ENCODE data around the gene LGALS9B. TPM values are rescaled to one million over a fixed set of nuclear protein-coding genes. Genes with fewer than 3 reads are reported as not detected.
"Not testable (repeated sequence)": the region's sequence is repeated elsewhere in the genome, so short reads cannot be mapped to it uniquely, and the experiment has no call there.

Gene LGALS9B
- total and polyA plus RNA-seq, 2 donors (not counting 3 experiments of a cell fraction or from before 2014, with no cell fraction given) = not detected

- CTCF ChIA-PET; H3K9ac ChIP-seq (replicated peaks; ENCODE audit: extremely low read depth, insufficient read depth, low read length); DNase-seq (ENCODE audit: low read depth, low spot score); H4K20me1 ChIP-seq (replicated peaks; ENCODE audit: control insufficient read depth, extremely low read depth, insufficient read depth, low read length); H3K4me1 ChIP-seq (ENCODE audit: control insufficient read depth, extremely low read depth, insufficient read depth, low read length); dilution Hi-C loops (cut with MboI; ENCODE audit: extremely low pct_ligation_motif_present, low sequenced_read_pairs); POLR2A ChIA-PET; H2AFZ ChIP-seq (ENCODE audit: low read depth, low read length); BruUV-seq (replicated peaks); FAIRE-seq; H3K79me2 ChIP-seq (ENCODE audit: control insufficient read depth, insufficient read depth, low read length); H3K9me3 ChIP-seq (replicated peaks; ENCODE audit: control insufficient read depth, insufficient read depth, low read length); H3K36me3 ChIP-seq (ENCODE audit: control insufficient read depth in 2 of 2, extremely low read depth in 1 of 2, insufficient read depth in 2 of 2, low read length in 2 of 2); H3K4me2 ChIP-seq (ENCODE audit: insufficient read depth, low read length); H3K4me3 ChIP-seq (replicated peaks in 1 of 3; ENCODE audit: insufficient read depth in 1 of 3, low read depth in 1 of 3, low read length in 3 of 3); H3K27me3 ChIP-seq (ENCODE audit: control insufficient read depth in 2 of 2, insufficient read depth in 2 of 2, low read length in 2 of 2); H3K27ac ChIP-seq (ENCODE audit: insufficient read depth, low read depth, low read length); intact Hi-C loops (cut with micrococcal nuclease); H3K9me1 ChIP-seq (replicated peaks; ENCODE audit: control insufficient read depth, extremely low read depth, insufficient read depth, low read length): not testable (repeated sequence)
Observed at GRCh38 chr17:20446895-20447294, 20.4 kb downstream of the LGALS9B start.

DNA sequence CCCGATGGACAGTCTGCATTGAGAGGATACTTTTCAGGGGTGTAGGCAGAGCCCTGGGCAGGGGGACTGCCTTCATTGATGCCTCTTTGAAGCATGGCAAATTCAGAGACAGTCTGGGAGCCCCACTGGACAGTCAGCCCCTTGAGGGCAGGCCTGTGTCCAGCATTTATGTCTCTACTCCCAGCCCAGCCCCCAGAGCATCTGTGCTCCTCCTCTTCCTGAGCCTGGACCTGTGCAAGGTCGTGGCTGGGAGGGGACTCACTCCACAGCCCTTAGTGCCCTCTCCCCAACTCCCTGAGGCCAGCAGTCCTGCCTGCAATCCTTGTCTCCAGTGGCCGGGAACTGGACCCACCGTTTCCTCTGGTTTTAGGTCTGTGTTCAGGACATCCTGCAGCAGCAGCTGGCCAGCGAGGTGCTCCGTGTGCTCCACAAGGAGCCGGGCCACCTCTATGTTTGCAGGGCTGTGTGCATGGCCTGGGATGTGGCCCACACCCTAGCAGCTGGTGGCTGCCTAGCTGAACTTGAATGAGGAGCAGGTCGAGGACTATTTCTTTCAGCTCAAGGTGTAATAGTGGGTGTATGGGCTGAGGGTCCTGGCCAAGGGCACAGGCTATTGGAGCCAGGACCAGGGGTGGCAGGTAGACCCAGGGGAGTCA, 22.6 kb downstream of the LGALS9B start:
- H3K9ac ChIP-seq (replicated peaks; ENCODE audit: extremely low read depth, insufficient read depth, low read length); H3K4me2 ChIP-seq (ENCODE audit: insufficient read depth, low read length); FAIRE-seq; BruUV-seq (replicated peaks); dilution Hi-C loops (cut with MboI; ENCODE audit: extremely low pct_ligation_motif_present, low sequenced_read_pairs); DNase-seq (ENCODE audit: low read depth, low spot score); H3K4me3 ChIP-seq (replicated peaks in 1 of 3; ENCODE audit: insufficient read depth in 1 of 3, low read depth in 1 of 3, low read length in 3 of 3); H2AFZ ChIP-seq (ENCODE audit: low read depth, low read length); CTCF ChIA-PET; H3K4me1 ChIP-seq (ENCODE audit: control insufficient read depth, extremely low read depth, insufficient read depth, low read length); POLR2A ChIA-PET; H3K9me1 ChIP-seq (replicated peaks; ENCODE audit: control insufficient read depth, extremely low read depth, insufficient read depth, low read length); H3K9me3 ChIP-seq (replicated peaks; ENCODE audit: control insufficient read depth, insufficient read depth, low read length); intact Hi-C loops (cut with micrococcal nuclease); H3K36me3 ChIP-seq (ENCODE audit: control insufficient read depth in 2 of 2, extremely low read depth in 1 of 2, insufficient read depth in 2 of 2, low read length in 2 of 2); H4K20me1 ChIP-seq (replicated peaks; ENCODE audit: control insufficient read depth, extremely low read depth, insufficient read depth, low read length); H3K79me2 ChIP-seq (ENCODE audit: control insufficient read depth, insufficient read depth, low read length); H3K27ac ChIP-seq (ENCODE audit: insufficient read depth, low read depth, low read length); H3K27me3 ChIP-seq (ENCODE audit: control insufficient read depth in 2 of 2, insufficient read depth in 2 of 2, low read length in 2 of 2): not testable (repeated sequence)

DNA sequence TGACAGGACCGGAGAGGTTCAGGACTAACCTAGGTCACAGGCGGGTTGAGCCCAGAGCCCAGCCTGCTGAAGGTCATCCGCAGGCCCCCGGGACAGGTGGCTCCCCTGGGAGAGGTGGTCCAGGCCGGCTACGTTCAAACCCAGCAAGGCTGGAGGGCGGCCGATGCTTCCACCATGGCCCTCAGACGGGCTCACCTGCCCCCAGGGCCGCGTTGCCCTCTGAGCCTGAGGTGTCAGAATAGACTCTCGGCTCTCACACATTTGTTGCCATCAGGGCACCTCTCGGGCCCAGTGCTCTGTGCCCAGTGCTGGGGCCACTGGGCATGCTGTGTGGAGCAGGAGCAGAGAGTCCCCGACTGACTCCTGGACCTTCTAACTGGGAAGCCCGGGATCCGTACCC, 23.2 kb downstream of the LGALS9B start:
- H4K20me1 ChIP-seq (replicated peaks; ENCODE audit: control insufficient read depth, extremely low read depth, insufficient read depth, low read length); H3K36me3 ChIP-seq (ENCODE audit: control insufficient read depth in 2 of 2, extremely low read depth in 1 of 2, insufficient read depth in 2 of 2, low read length in 2 of 2); dilution Hi-C loops (cut with MboI; ENCODE audit: extremely low pct_ligation_motif_present, low sequenced_read_pairs); H3K4me3 ChIP-seq (replicated peaks in 1 of 3; ENCODE audit: insufficient read depth in 1 of 3, low read depth in 1 of 3, low read length in 3 of 3); DNase-seq (ENCODE audit: low read depth, low spot score); H3K79me2 ChIP-seq (ENCODE audit: control insufficient read depth, insufficient read depth, low read length); BruUV-seq (replicated peaks); POLR2A ChIA-PET; H2AFZ ChIP-seq (ENCODE audit: low read depth, low read length); intact Hi-C loops (cut with micrococcal nuclease); H3K27me3 ChIP-seq (ENCODE audit: control insufficient read depth in 2 of 2, insufficient read depth in 2 of 2, low read length in 2 of 2); FAIRE-seq; H3K9me1 ChIP-seq (replicated peaks; ENCODE audit: control insufficient read depth, extremely low read depth, insufficient read depth, low read length); H3K9ac ChIP-seq (replicated peaks; ENCODE audit: extremely low read depth, insufficient read depth, low read length); H3K9me3 ChIP-seq (replicated peaks; ENCODE audit: control insufficient read depth, insufficient read depth, low read length); H3K27ac ChIP-seq (ENCODE audit: insufficient read depth, low read depth, low read length); H3K4me1 ChIP-seq (ENCODE audit: control insufficient read depth, extremely low read depth, insufficient read depth, low read length); H3K4me2 ChIP-seq (ENCODE audit: insufficient read depth, low read length); CTCF ChIA-PET: not testable (repeated sequence)

DNA sequence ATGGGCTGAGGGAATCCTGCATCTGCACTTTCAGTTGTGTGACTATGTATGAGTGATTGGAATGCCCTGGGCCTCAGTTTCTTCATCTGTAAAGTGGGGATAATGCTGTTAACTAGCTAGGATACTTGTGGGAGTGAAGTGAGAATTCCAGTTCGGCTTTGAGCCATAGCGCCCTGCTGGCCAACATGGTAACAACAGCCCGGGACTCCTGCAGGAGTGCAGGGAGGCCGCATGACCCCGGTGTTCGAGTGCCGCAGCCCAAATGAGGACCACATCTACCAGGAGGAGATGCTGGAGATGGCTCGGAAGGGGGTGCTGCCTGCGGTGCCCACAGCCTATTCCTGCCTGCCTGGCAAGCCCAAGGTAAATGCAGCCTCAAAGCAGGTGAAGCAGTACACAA, 23.7 kb downstream of the LGALS9B start:
- H3K4me2 ChIP-seq (ENCODE audit: insufficient read depth, low read length); H3K9ac ChIP-seq (replicated peaks; ENCODE audit: extremely low read depth, insufficient read depth, low read length); dilution Hi-C loops (cut with MboI; ENCODE audit: extremely low pct_ligation_motif_present, low sequenced_read_pairs); H4K20me1 ChIP-seq (replicated peaks; ENCODE audit: control insufficient read depth, extremely low read depth, insufficient read depth, low read length); H3K9me1 ChIP-seq (replicated peaks; ENCODE audit: control insufficient read depth, extremely low read depth, insufficient read depth, low read length); CTCF ChIA-PET; H3K4me3 ChIP-seq (replicated peaks in 1 of 3; ENCODE audit: insufficient read depth in 1 of 3, low read depth in 1 of 3, low read length in 3 of 3); H3K36me3 ChIP-seq (ENCODE audit: control insufficient read depth in 2 of 2, extremely low read depth in 1 of 2, insufficient read depth in 2 of 2, low read length in 2 of 2); H3K27ac ChIP-seq (ENCODE audit: insufficient read depth, low read depth, low read length); H3K79me2 ChIP-seq (ENCODE audit: control insufficient read depth, insufficient read depth, low read length); POLR2A ChIA-PET; FAIRE-seq; intact Hi-C loops (cut with micrococcal nuclease); BruUV-seq (replicated peaks); H2AFZ ChIP-seq (ENCODE audit: low read depth, low read length); DNase-seq (ENCODE audit: low read depth, low spot score); H3K9me3 ChIP-seq (replicated peaks; ENCODE audit: control insufficient read depth, insufficient read depth, low read length); H3K27me3 ChIP-seq (ENCODE audit: control insufficient read depth in 2 of 2, insufficient read depth in 2 of 2, low read length in 2 of 2); H3K4me1 ChIP-seq (ENCODE audit: control insufficient read depth, extremely low read depth, insufficient read depth, low read length): not testable (repeated sequence)

Data from endothelial cell of umbilical vein (primary cell).